Fibroblast of gingiva (primary cell): ENCODE data around the gene DMKN.
"Not testable (repeated sequence)": the region's sequence is repeated elsewhere in the genome, so short reads cannot be mapped to it uniquely, and the experiment has no call there.

Experiments
- DNase-seq: peaks from one replicate; pipeline ENCODE4 v3.0.0-alpha.2; 2011; ENCODE audit warnings: low read depth

The DMKN gene

DNA sequence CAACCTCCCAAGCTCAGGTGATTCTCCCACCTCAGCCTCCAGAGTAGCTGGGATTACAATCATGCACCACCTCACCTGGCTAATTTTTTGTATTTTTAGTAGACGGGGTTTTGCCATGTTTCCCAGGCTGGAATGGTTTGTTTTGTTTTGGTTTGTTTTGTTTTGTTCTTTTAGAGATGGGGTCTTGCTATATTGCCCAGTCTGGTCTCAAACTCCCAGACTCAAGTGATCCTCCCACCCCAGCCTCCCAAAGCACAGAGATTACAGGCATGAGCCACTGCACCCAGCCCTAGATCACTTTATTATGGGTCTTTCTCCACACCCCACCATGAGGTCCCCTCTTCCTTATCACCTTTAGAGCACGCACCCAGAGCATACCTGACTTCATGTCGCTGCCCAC is 15.2 kb downstream of the DMKN start:
- no peak for DNase-seq

- no peak for DNase-seq
Measured at GRCh38 chr19:35497406-35497805, 16.0 kb downstream of the DMKN start.

DNA sequence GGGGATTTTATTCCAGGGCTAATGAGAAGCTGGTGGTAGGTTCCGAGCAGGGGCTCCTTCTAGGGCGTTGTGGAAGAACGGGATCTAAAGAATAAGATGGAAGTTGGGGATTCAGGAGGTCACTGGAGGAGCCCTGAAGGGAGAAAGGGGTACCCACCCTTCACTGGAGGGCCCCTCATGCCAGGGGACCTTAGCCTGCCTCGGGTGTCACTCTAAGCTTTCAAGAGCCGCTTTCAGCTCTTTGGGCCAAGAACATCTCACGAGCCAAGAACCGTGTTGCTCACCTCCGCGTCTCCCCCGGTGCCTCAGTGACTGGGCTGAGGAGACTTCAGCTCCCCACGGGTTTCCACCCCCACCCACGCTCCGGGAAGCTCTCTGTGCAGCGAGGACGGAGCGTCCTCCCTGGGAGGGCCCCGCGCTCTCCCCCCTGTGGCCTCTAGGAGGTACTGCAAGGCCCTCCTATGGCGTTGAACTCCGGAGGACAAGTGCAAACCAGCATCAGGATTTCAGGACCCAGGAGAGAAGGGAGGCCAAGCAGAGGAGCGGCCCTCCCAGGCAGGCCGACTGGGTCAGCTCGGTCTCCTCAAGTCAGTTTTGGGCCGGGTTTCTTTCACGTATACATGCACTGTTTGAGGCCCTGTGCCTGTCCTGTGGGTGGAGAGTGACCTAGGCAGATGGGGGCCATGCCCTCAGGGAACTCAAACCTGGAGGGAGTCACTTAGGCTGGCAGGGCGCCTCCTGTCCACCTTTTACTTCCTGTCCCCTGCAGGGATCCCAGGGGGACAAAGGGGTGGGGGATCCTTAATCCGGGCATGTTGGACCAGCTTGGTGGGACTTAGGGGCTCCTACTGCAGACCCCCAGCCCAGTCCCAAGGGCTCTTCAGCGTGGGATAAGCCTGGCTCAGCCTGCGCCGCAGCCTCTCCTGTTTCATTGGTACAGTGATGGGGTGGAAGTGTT is 18.1 kb downstream of the DMKN start:
- peak; percentile 47 for DNase-seq

DNA sequence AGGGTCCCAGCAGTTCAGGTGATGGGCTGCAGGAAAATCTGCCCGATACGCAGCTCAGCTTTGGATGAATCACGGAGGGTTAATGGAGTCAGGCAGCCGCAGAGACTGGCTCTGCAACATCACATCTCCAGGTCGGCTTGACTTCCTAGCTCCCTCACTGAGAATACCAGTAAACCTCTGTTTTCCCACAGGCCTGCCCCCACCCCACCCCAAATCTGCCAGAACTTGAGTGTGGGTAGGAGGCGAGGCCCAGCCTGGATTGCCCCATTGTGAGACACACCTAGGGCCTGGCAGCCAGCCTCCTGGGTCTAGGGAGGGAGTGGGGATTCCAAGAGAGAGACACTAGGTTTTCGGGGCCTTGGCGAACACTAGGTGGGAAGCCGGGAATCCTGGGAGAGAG is 19.5 kb downstream of the DMKN start:
- DNase-seq: no peak

GRCh38 chr19:35491836-35492360 is 21.6 kb downstream of the DMKN start:
- no peak for DNase-seq

DNA sequence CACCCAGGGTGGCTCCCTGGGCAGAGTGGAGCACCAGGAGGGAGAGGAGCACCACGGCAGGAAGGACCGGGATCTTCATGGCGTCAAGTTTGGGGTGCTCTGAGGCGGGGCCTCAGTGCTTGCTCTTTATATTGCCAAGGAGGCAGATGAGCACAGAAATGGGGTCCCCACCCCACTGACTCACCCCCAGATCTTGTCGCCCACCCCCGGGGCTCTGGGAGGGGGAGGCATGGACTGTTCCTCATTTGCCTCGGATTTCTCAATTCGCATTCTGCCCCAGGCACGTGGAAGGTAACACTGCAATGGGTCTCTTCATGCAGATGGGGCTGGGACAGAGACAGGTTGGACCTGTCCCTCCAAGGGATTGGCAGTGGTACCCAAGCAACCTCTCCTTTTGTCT is 23.1 kb downstream of the DMKN start, which contains the start of gene KRTDAP:
Gene KRTDAP (minus strand): TSS at position 101 of the 400 bp plus-strand sequence. CDS start 22 bp downstream, at position 79.
- no peak for DNase-seq

- no peak for DNase-seq
Measured at GRCh38 chr19:35488677-35489076, 24.8 kb downstream of the DMKN start.

GRCh38 chr19:35487656-35488182 is 25.7 kb downstream of the DMKN start:
- DNase-seq: no peak

DNA sequence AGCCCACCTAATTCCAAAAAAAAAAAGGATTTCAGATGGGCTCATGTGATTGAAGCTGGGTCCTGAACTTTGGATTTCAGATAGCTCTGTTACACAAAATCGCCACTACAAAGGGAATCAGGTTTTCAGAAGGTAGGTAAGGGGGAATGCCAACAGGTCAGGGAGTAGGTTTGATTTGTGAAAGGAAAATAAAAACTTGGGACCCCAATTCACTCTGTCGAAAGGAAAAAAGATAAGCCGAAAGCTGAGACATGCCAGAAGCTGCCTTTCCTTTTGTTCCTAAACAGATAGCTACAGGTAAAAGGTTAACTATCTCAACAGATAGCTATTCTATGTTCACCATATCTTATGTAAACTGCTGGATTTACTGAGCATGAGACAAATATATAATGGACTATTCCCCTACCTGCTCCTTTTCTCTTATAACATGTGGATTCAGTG is 27.2 kb downstream of the DMKN start:
- DNase-seq: no peak

- DNase-seq: no peak
Measured at GRCh38 chr19:35484252-35485036, 29.0 kb downstream of the DMKN start.

DNA sequence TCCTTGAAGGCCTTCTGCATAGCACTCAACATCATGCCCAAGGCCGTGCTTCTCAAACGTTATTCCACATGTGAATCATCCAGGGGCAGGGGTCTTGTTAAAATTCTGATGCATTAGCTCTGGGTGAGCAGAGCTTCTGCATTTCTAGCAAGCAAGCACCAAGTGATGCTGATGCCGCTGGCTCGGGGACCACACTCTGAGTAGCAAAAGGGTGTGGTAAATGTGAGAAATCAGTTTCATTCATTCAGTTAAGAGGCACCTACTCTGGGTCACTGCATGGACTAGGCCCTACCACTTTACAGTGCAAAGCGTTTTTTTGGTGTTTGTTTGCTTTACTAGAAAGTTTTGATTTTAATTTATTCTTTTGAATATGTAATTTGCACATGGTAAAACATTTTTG is 30.4 kb downstream of the DMKN start:
- DNase-seq: no peak

GRCh38 chr19:35478794-35479677 is 34.4 kb downstream of the DMKN start:
- no peak for DNase-seq

DNA sequence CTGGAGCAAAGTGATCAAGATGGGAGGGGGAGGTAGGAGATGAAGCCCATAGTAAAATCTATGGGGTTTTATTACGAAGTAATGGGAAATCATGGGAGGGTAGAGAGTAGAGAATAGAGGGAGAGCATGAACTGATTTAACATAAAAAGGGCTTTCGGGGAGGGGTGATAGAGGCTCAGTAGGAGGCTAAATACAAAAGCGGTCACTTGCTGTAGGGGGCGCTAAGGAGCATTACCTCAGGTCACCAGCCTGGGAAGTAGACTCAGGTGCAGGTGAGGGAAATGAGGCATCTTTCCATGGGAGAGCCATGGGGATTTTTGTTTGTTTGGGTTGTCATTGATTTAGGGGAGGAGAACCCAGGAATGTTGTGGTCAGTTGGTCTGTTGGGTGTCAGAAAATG is 37.3 kb downstream of the DMKN start:
- no peak for DNase-seq

GRCh38 chr19:35474594-35474993 is 38.9 kb downstream of the DMKN start:
- not testable (repeated sequence) for DNase-seq

DNA sequence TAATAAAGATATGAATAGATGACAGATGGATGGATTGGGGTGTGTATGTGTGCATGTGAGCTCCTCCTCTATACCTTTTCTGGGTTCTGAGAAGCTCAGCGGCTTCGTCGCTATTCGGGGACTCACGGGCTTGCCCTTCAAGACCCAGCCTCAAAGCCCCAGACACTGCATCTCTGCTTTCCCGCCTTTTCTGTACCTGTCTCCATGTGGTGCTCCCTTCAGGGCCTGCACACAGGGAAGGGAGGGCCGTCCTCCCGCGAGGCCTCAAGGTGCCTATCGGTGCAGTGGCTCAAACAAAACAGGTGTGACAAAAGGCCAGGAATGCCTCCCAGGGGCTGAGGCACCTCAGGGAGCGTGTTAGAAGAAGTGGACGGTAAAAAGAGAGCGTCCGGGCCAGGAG is 39.3 kb downstream of the DMKN start:
- no peak for DNase-seq

- no peak for DNase-seq
Measured at GRCh38 chr19:35471946-35472345, 41.5 kb downstream of the DMKN start.

GRCh38 chr19:35471075-35471474 is 42.4 kb downstream of the DMKN start:
- not testable (repeated sequence) for DNase-seq

GRCh38 chr19:35470128-35470527 is 43.3 kb downstream of the DMKN start:
- no peak for DNase-seq

- DNase-seq: peak; percentile 11
Measured at GRCh38 chr19:35468637-35469036, 44.8 kb downstream of the DMKN start.

DNA sequence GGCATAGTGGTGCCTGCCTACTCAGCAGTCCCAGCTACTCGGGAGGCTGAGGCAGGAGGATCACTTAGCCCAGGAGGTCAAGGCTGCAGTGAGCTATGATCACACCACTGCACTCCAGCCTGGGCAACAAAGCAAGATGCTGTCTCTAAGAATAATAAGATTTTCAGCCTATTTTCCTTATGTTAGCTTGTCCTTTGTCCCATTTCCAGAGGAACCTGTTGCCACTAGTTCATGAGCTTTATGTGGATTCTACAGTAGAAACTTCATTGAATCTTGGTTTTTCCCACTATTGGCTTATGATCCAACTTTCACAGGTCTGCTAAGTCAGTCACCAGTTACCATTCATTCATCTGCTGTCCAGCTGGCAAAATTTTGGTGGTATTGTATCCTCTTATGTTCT is 47.2 kb downstream of the DMKN start:
- DNase-seq: no peak

DNA sequence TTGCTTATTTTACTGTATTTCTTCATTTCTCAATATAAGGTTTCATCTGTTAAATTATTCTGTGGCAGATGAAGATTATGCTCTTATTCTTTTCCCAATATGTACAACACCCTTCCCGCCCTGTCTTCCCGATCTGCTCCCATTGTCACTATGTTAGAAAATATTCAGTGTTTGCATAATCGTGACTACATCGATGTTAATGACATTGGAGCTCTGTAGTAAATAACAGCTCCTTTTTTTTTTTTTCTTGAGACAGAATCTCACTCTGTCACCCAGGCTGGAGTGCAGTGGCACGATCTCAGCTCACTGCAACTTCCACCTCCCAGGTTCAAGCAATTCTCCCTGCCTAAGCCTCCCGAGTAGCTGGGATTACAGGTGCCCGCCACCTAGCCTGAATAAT is 50.5 kb downstream of the DMKN start:
- not testable (repeated sequence) for DNase-seq
